ENCODE data around the gene COQ6. TPM values are rescaled to one million over a fixed set of nuclear protein-coding genes. Genes with fewer than 3 reads are reported as not detected.
"Not testable (repeated sequence)": the region's sequence is repeated elsewhere in the genome, so short reads cannot be mapped to it uniquely, and the experiment has no call there.

The COQ6 gene
- total RNA-seq, 1 donor from 2014 or later = 21.6 TPM

- no peaks in the 10 kb centered on the region for H3K4me1 ChIP-seq
- TF ChIP-seq, protein P1, sequence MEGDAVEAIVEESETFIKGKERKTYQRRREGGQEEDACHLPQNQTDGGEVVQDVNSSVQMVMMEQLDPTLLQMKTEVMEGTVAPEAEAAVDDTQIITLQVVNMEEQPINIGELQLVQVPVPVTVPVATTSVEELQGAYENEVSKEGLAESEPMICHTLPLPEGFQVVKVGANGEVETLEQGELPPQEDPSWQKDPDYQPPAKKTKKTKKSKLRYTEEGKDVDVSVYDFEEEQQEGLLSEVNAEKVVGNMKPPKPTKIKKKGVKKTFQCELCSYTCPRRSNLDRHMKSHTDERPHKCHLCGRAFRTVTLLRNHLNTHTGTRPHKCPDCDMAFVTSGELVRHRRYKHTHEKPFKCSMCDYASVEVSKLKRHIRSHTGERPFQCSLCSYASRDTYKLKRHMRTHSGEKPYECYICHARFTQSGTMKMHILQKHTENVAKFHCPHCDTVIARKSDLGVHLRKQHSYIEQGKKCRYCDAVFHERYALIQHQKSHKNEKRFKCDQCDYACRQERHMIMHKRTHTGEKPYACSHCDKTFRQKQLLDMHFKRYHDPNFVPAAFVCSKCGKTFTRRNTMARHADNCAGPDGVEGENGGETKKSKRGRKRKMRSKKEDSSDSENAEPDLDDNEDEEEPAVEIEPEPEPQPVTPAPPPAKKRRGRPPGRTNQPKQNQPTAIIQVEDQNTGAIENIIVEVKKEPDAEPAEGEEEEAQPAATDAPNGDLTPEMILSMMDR (IDR thresholded peaks at IDR 0.05) = no peak
- ATAC-seq (no peak), DNase-seq (no peak)
- H3K4me3 ChIP-seq = no peak overlapping the region
- intact Hi-C loops (cut with DNase I) = no loop called here
- H3K27me3 ChIP-seq = no peaks in the 10 kb centered on the region
- peaks cover 5% of the 10 kb centered on the region for H3K36me3 ChIP-seq
- no peak overlapping the region for H3K27ac ChIP-seq
- no peaks in the 10 kb centered on the region for H3K9me3 ChIP-seq
These were observed 47.2 kb downstream of the COQ6 start for GRCh38 chr14:73997108-73997943.

DNA sequence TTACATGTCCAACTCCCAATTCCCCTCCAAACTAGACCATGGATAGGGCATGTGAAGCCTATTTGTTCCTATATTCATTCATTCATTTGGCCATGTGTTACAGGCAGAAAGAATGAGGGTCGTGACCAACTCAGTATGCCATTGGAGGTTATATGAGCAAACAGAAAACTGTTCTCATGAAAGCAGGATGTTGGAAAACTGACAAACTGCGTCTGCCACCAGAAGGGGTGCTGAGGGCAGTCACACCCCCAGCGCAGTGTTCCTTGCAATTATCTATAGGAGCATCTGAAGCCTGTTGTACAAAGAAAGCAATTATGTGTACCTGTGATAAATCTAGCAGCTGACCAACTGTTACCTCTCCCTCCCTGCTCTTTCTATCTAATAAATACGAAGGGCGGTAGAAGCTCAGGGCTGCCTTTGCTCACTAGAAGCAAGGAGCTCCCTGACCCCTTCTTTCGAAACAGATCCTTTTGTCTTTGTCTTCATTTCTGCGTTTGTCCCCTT lies 47.9 kb downstream of the COQ6 start:
- no peaks in the 10 kb centered on the region for H3K9me3 ChIP-seq
- H3K27me3 ChIP-seq = no peaks in the 10 kb centered on the region
- intact Hi-C loops (cut with DNase I) = no loop called here
- no peak for ATAC-seq
- no peak overlapping the region for H3K27ac ChIP-seq
- no peak overlapping the region for H3K4me3 ChIP-seq
- TF ChIP-seq, protein P1 (IDR thresholded peaks at IDR 0.05) = no peak
- DNase-seq = no peak
- H3K4me1 ChIP-seq = no peaks in the 10 kb centered on the region
- peaks cover 5% of the 10 kb centered on the region for H3K36me3 ChIP-seq

DNA sequence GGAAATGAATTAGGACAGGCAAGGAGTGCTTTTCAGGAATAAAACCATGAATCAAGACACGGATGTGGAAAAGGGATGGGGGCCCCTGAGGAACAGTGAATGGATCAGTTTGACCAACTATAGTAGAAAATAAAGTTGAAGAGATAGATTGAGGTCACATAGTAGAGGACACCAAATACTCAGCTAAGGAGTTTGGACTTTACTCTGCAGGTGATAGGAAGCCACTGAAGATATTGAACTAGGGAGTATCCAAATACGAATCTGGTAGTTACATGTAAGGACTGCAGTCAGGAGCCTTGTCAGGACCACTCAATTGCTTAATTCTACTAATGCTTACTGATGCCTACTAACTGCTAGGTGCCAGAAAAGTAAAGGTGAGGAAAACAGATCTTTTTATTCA lies 48.6 kb downstream of the COQ6 start:
- no peak for ATAC-seq
- Histone ChIP-seq H3K4me1 (no peaks in the 10 kb centered on the region), H3K27me3 (no peaks in the 10 kb centered on the region), H3K4me3 (no peak overlapping the region), H3K36me3 (peaks cover 5% of the 10 kb centered on the region), H3K9me3 (no peaks in the 10 kb centered on the region), H3K27ac (no peak overlapping the region)
- TF ChIP-seq, protein P1 (IDR thresholded peaks at IDR 0.05) = no peak
- no peak for DNase-seq
- intact Hi-C loops (cut with DNase I) = no loop called here

DNA sequence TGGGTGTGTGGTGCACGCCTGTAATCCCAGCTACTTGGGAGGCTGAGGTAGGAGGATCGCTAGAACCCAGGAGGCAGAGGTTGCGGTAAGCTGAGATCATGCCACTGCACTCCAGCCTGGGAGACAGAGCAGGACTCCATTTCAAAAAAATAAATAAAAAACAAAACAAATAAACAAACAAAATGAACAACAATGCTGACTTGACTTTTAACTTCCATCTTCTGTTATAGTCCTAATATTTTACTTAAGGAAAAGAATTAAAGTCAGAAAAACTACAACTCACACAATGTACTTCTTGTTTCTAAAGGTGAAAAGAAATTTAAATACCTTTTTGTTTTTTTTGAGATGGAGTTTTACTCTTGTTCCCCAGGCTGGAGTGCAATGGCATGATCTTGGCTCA lies 55.6 kb downstream of the COQ6 start:
- intact Hi-C loops (cut with DNase I) = not testable (repeated sequence)
- H3K36me3 ChIP-seq = peaks cover 29% of the 10 kb centered on the region

DNA sequence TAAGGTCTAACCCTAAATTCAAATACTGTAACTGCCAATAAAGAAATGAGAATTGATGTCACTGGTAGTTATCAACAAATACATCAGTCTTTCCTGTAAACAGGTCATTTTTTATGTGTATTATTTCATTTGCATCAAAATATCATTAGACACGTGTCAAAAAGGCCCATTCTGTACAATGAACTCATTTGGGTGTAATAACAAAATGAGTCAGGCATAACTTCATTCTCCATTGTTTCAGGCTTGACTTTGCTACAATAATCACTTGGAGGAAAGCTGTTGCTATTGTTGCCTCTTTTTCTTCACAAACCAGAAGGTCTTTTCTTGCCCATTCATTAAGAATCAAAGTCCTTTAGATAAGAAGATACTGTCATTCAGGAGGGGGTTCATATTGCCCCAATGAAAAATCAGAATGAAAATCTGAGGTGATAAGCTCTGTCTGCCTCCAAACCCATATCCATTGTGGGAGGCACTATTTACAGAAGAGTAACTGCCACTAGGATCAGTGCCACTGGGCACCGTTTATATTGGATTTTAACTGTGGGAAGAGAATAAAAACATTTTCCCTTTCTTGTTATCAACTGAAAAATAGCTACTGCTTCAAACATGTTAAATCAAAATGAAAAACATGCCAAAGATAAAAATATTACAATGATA lies 58.9 kb downstream of the COQ6 start:
- Histone ChIP-seq H3K27me3 (no peaks in the 10 kb centered on the region), H3K9me3 (no peaks in the 10 kb centered on the region), H3K4me3 (no peak overlapping the region), H3K36me3 (peaks cover 39% of the 10 kb centered on the region), H3K27ac (no peak overlapping the region), H3K4me1 (no peaks in the 10 kb centered on the region)
- TF ChIP-seq, protein P1 (IDR thresholded peaks at IDR 0.05) = no peak
- intact Hi-C loops (cut with DNase I) = no loop called here
- DNase-seq (no peak), ATAC-seq (no peak)

More for the DNA sequence above, 55.6 kb downstream of the COQ6 start:
- H3K9me3 ChIP-seq, DNase-seq, H3K27me3 ChIP-seq, H3K4me1 ChIP-seq, H3K4me3 ChIP-seq, H3K27ac ChIP-seq, ATAC-seq: not testable (repeated sequence)

Other genes with a start within 250 kb of the COQ6 start
- gene PNMA1, start 235.9 kb upstream of the COQ6 start, total RNA-seq = 22.0 TPM
- 12.9 TPM for gene PTGR2, start 98.5 kb upstream of the COQ6 start, total RNA-seq
- 50.6 TPM for gene ZNF410, start 63.4 kb upstream of the COQ6 start, total RNA-seq
- 3.8 TPM for gene FAM161B, start 208 bp upstream of the COQ6 start, total RNA-seq
- 13.8 TPM for gene ENTPD5, start 69.0 kb downstream of the COQ6 start, total RNA-seq
- gene BBOF1, start 69.0 kb downstream of the COQ6 start, total RNA-seq = 2.8 TPM
- 49.1 TPM for gene ALDH6A1, start 134.2 kb downstream of the COQ6 start, total RNA-seq
- gene LIN52, start 134.7 kb downstream of the COQ6 start, total RNA-seq = 8.7 TPM